NT2/D1 (cell line): ENCODE results near the gene GAR1.
"Not testable (repeated sequence)": the region's sequence is repeated elsewhere in the genome, so short reads cannot be mapped to it uniquely, and the experiment has no call there.

Experiments
- DNase-seq: peaks from one replicate; pipeline ENCODE4 v3.0.0-alpha.2; 2011; ENCODE audit warnings: low read depth, low spot score
- H3K27me3 ChIP-seq: 2 replicates; pipeline ENCODE4 v1.6.0; 2011; ENCODE audit warnings: mild to moderate bottlenecking; ENCODE audit not compliant: insufficient read length, insufficient read depth
- H3K36me3 ChIP-seq: 2 replicates; pipeline ENCODE4 v1.6.1; 2011; ENCODE audit warnings: mild to moderate bottlenecking, low read length, mixed read lengths; ENCODE audit not compliant: insufficient read depth, insufficient read length
- H3K4me1 ChIP-seq: 2 replicates; pipeline ENCODE4 v1.5.1; 2011; ENCODE audit not compliant: insufficient read depth, insufficient read length
- H3K4me3 ChIP-seq: 2 replicates; pipeline ENCODE4 v1.5.1; 2011; ENCODE audit warnings: low read depth; ENCODE audit not compliant: insufficient read length
- H3K9ac ChIP-seq: 2 replicates; pipeline ENCODE4 v1.6.0; 2011; ENCODE audit warnings: low read depth; ENCODE audit not compliant: insufficient read length
- H3K9me3 ChIP-seq: 2 replicates; pipeline ENCODE4 v1.5.1; 2011; ENCODE audit warnings: mild to moderate bottlenecking, low read length; ENCODE audit not compliant: insufficient read depth
- SUZ12 ChIP-seq: IDR thresholded peaks from 2 replicates; pipeline ENCODE4 v1.6.1; 2011; ENCODE audit not compliant: insufficient read length, insufficient read depth; ENCODE audit errors: extremely low read depth
- YY1 ChIP-seq: IDR thresholded peaks from 2 replicates; pipeline ENCODE4 v1.6.1; 2011; ENCODE audit not compliant: insufficient read length, insufficient read depth
- ZNF274 ChIP-seq: IDR thresholded peaks from 2 replicates; pipeline ENCODE4 v1.6.1; 2011; ENCODE audit warnings: mild to moderate bottlenecking, low read depth, low read length

The GAR1 gene

DNA sequence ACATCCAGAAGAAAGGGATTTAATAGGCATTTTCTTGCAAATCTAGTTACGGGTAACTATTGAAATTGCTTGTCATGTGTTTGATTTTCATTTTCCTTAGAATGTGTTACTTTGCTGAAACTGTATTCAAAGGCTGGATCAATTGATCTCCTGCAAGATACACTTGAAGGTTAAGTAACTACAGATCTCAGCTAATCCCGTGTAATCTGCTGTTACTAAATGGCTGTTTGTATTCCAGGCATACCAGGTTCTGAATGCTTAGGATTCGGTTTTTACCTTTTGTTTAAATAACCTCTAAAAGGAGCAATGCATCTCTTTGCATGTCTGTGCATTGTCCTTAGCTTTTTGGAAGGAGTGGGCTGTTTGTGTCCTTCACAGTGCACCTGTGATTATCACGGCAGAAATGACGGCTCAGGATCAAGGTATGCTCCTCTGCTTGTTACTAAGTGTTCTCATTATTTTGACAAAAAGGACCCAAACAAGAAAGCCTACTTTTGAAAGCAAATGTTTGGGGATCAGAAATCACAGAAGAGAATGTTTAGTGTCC lies 32.4 kb downstream of the GAR1 start, which contains the start of gene LRIT3:
Gene LRIT3, plus strand, starts transcription at position 212 of the 547 bp plus-strand sequence. Its CDS starts 95 bp downstream, at position 307.
- Histone ChIP-seq H3K4me1 (no peaks in the 10 kb centered on the region), H3K4me3 (no peak within 1 kb of the TSS), H3K36me3 (no peaks in the 10 kb centered on the region), H3K27me3 (no peaks in the 10 kb centered on the region), H3K9ac (no peak within 1 kb of the TSS), H3K9me3 (no peaks in the 10 kb centered on the region)
- TF ChIP-seq ZNF274 (no peak), SUZ12 (no peak), YY1 (no peak)
- DNase-seq: no peak

DNA sequence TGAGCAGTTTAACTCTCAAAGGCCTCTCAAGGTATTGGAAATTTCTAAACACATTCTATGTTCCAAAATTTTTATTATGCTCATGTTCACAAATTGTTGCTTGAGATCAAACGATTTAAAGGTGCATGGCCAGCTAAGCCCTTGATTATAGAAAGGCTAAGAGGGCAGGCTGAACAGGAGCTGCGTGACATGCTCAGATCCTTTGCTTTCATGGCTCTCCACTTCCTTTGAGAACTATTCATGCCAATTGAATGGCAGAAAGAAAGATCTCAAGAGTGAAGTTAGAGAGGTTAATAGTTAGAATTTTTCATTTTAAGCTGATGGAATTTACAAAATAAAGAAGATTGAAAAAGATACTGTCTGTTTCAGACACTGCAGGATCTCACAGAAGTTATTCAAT lies 32.9 kb downstream of the GAR1 start:
- Histone ChIP-seq H3K27me3 (no peaks in the 10 kb centered on the region), H3K4me3 (no peak overlapping the region), H3K9me3 (no peaks in the 10 kb centered on the region), H3K4me1 (no peaks in the 10 kb centered on the region), H3K9ac (no peak overlapping the region), H3K36me3 (no peaks in the 10 kb centered on the region)
- TF ChIP-seq SUZ12 (no peak), YY1 (no peak), ZNF274 (no peak)
- DNase-seq: no peak

DNA sequence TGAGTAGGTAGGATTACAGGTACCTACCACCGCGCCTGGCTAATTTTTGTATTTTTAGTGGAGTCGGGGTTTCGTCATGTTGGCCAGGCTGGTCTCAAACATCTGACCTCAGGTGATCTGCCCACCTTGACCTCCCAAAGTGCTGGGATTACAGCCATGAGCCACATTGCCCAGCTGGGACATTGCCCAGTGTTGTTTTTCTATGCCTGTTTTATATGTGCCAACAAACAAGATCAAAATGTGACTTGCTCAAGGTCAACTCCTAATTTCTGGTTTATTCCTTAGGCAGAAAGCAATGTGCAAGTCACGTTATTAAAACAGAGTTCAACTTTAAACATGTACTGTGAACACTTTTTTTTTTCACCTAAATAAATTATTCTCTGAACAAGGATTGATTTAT lies 35.0 kb downstream of the GAR1 start:
- H3K27me3 ChIP-seq: no peaks in the 10 kb centered on the region
- no peaks in the 10 kb centered on the region for H3K9me3 ChIP-seq
- no peak overlapping the region for H3K4me3 ChIP-seq
- TF ChIP-seq YY1 (no peak), ZNF274 (no peak), SUZ12 (no peak)
- no peak overlapping the region for H3K9ac ChIP-seq
- no peak for DNase-seq
- no peaks in the 10 kb centered on the region for H3K36me3 ChIP-seq
- no peaks in the 10 kb centered on the region for H3K4me1 ChIP-seq

DNA sequence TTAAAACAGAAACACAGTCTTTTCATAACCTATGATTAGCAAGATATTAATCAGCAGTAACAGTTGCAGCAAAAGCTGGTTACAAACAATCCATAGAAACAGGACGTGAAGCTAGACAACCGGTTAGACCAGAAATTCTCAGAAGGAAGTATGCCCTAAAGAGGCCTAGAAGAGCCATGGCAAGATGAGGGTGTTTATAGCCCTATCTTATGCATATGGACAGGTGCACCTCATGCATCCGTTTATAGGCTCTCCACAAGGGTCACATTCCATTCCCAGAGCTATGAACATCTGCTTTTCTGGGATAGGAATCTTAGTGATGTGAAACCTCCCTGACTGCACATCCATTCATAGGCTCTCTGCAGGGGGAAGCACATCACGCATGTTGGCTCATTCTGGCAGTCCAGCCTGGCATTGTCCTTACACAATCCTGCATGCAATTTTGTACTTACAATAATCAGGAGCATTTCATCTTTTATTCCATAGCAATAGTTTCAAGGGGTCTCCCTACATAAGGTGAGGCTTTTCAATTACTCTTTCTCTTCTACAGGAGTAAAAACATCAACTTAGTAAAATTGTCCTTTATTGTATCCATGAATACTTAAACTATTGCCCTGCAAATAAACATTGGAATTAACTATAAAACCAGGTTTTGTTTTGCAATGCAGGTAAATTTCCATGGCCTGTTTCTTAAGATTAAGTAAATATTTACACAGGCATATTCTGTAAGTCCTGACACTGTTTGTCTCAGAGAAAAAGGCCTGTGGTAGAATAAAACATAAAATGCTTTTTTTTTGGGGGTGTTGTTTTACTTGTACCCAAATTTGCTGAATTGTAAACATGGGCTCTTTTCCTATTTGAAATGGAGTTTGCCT lies 44.1 kb downstream of the GAR1 start:
- not testable (repeated sequence) for H3K27me3 ChIP-seq, H3K4me3 ChIP-seq, H3K9ac ChIP-seq, H3K36me3 ChIP-seq, H3K4me1 ChIP-seq, DNase-seq
- H3K9me3 ChIP-seq: peaks cover 14% of the 10 kb centered on the region

DNA sequence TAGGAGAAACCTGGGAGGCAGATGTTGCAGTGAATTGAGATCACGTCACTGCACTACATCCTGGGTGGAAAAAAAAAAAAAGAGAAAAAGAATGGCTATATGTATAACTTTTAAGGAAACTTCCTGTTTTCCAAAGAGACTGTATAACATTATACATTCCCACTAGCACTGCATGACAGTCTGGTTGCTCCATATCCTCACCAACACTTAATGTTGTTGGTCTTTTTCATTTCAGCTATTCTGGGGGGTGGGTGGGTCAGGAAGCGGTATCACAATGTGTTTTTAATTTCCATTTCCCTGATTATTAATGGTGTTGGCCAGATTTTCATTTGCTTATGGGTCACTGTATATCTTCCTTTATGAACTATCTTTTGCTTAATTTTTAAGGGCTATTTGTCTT lies 45.7 kb downstream of the GAR1 start:
- no peaks in the 10 kb centered on the region for H3K4me1 ChIP-seq
- TF ChIP-seq ZNF274: no peak
- no peak for TF ChIP-seq SUZ12
- no peak for TF ChIP-seq YY1
- H3K9me3 ChIP-seq: peaks cover 14% of the 10 kb centered on the region
- no peak overlapping the region for H3K4me3 ChIP-seq
- H3K27me3 ChIP-seq: no peaks in the 10 kb centered on the region
- H3K9ac ChIP-seq: no peak overlapping the region
- no peaks in the 10 kb centered on the region for H3K36me3 ChIP-seq
- DNase-seq: no peak

DNA sequence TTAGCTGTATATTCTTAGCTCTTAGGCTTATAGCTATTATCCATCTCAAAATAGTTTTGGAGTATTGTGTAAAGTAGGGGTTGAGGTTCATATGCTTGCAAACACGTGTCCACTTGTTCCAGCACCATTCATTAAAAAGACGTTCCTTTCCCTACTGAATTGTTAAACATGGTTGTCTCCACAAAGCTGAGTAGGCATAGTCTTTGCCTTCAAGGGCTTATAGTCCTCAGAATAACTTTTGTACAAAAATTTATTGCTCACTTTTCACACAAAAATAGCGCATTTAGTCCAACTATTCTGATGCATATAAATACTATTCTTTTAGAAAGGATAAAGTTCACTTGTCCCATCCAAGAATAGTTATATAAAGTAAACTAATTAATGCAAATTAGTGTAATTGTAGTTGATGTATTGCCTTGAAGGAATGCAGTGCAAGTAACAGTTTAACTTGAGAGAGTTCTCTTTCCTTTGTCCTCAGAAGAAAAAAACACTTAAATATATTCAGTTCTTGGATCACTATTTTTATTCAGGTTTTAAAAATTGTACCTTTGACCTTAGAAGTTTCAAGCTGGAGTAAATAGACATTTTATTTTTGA lies 46.5 kb downstream of the GAR1 start:
- Histone ChIP-seq H3K4me3 (no peak overlapping the region), H3K4me1 (no peaks in the 10 kb centered on the region), H3K27me3 (no peaks in the 10 kb centered on the region), H3K9ac (no peak overlapping the region), H3K36me3 (no peaks in the 10 kb centered on the region), H3K9me3 (peaks cover 14% of the 10 kb centered on the region)
- no peak for DNase-seq
- TF ChIP-seq ZNF274 (no peak), SUZ12 (no peak), YY1 (no peak)

DNA sequence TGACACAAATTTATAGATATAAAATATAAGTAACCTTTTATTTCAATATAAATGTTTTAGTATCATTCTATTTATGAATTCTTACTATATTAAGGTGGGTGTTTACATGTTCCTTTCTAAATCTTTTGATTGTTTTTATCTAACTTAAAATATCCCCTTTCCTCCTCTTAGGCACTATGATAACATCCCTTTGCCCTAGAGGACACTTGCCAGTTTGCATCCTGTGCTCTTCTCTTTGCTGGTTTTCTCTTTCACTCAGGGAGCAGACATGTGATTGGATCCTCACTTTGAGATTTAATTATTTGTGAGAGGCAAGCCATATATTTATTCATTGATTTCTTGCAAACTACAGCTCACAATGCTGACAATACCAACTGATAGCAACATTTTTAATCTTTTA lies 48.6 kb downstream of the GAR1 start:
- TF ChIP-seq ZNF274: no peak
- TF ChIP-seq YY1: no peak
- no peak for TF ChIP-seq SUZ12
- no peaks in the 10 kb centered on the region for H3K4me1 ChIP-seq
- no peaks in the 10 kb centered on the region for H3K36me3 ChIP-seq
- H3K27me3 ChIP-seq: no peaks in the 10 kb centered on the region
- no peak for DNase-seq
- no peak overlapping the region for H3K9ac ChIP-seq
- no peak overlapping the region for H3K4me3 ChIP-seq
- peaks cover 14% of the 10 kb centered on the region for H3K9me3 ChIP-seq
